Central memory CD4-positive, alpha-beta T cell (primary cell): ENCODE results near the gene VAMP5.
"Not testable (repeated sequence)": the region's sequence is repeated elsewhere in the genome, so short reads cannot be mapped to it uniquely, and the experiment has no call there.

ENCODE experiments used
- DNase-seq: peaks from one replicate; pipeline ENCODE4 v3.0.0; 2022

The VAMP5 gene

GRCh38 chr2:85602476-85603234 lies 18.4 kb downstream of the VAMP5 start, which contains the start of gene TMEM150A:
Gene TMEM150A, minus strand, starts transcription at chr2:85602698. Its CDS starts 750 bp downstream, at chr2:85601948.
- DNase-seq = peak; percentile 81

- not testable (repeated sequence) for DNase-seq
These were observed 19.9 kb downstream of the VAMP5 start for GRCh38 chr2:85604133-85604444.

- no peak for DNase-seq
These were observed 20.5 kb downstream of the VAMP5 start for GRCh38 chr2:85604568-85605339.

GRCh38 chr2:85605406-85606115 lies 21.3 kb downstream of the VAMP5 start:
- DNase-seq = no peak

GRCh38 chr2:85606116-85606455 lies 21.9 kb downstream of the VAMP5 start:
- DNase-seq = no peak

- DNase-seq = no peak
These were observed 23.3 kb downstream of the VAMP5 start for GRCh38 chr2:85607268-85608215.

- no peak for DNase-seq
These were observed 27.0 kb downstream of the VAMP5 start for GRCh38 chr2:85611217-85611704.

- peak; percentile 79 for DNase-seq
These were observed 27.7 kb downstream of the VAMP5 start, which contains the start of gene C2orf68 for GRCh38 chr2:85611705-85612587. Gene C2orf68, minus strand, starts transcription at chr2:85612066. Its CDS starts 82 bp downstream, at chr2:85611984.

- no peak for DNase-seq
These were observed 29.7 kb downstream of the VAMP5 start for GRCh38 chr2:85613717-85614515.

- not testable (repeated sequence) for DNase-seq
These were observed 30.5 kb downstream of the VAMP5 start for GRCh38 chr2:85614757-85615156.

- no peak for DNase-seq
These were observed 31.1 kb downstream of the VAMP5 start for GRCh38 chr2:85615413-85615728.

GRCh38 chr2:85617723-85618122 lies 33.5 kb downstream of the VAMP5 start:
- DNase-seq = not testable (repeated sequence)

GRCh38 chr2:85619617-85620016 lies 35.4 kb downstream of the VAMP5 start:
- DNase-seq = no peak

GRCh38 chr2:85621338-85621737 lies 37.1 kb downstream of the VAMP5 start:
- DNase-seq = no peak

GRCh38 chr2:85623991-85624390 lies 39.8 kb downstream of the VAMP5 start:
- DNase-seq = no peak

GRCh38 chr2:85628658-85629057 lies 44.4 kb downstream of the VAMP5 start:
- no peak for DNase-seq

GRCh38 chr2:85631316-85631715 lies 47.1 kb downstream of the VAMP5 start:
- DNase-seq = no peak

- DNase-seq = no peak
These were observed 50.8 kb downstream of the VAMP5 start for GRCh38 chr2:85635011-85635410.

GRCh38 chr2:85635636-85636035 lies 51.4 kb downstream of the VAMP5 start:
- DNase-seq = no peak

- no peak for DNase-seq
These were observed 58.5 kb downstream of the VAMP5 start for GRCh38 chr2:85642725-85643124.
